Skeletal muscle tissue (tissue), 4 donors: Measurements from ENCODE around the gene COL28A1. TPM values are rescaled to one million over a fixed set of nuclear protein-coding genes. Genes with fewer than 3 reads are reported as not detected.

Experiments
- H3K27ac ChIP-seq: one replicate; pipeline ENCODE4 v1.7.0; 2013; ENCODE audit warnings: mild to moderate bottlenecking, low read depth, low read length, inconsistent platforms
- H3K27me3 ChIP-seq, 3 donors: one replicate each; pipeline ENCODE4 v1.7.0; 2013; ENCODE audit warnings: low read length in 3 of 3; ENCODE audit not compliant: control insufficient read depth in 3 of 3, insufficient read depth in 3 of 3
- H3K36me3 ChIP-seq, 3 donors: one replicate each; pipeline ENCODE4 v1.7.0; 2013; ENCODE audit warnings: low read length in 3 of 3; ENCODE audit not compliant: control insufficient read depth in 3 of 3, insufficient read depth in 3 of 3
- H3K4me1 ChIP-seq, 3 donors: one replicate each; pipeline ENCODE4 v1.7.0; 2013; ENCODE audit warnings: low read length in 3 of 3, mild to moderate bottlenecking in 3 of 3; ENCODE audit not compliant: control insufficient read depth in 3 of 3, insufficient read depth in 3 of 3
- H3K4me3 ChIP-seq, 3 donors: one replicate each; pipeline ENCODE4 v1.7.0; 2013; ENCODE audit warnings: low read length in 3 of 3
- H3K9ac ChIP-seq, 3 donors: one replicate each; pipeline ENCODE4 v1.7.0; 2013; ENCODE audit warnings: low read length in 3 of 3, mild to moderate bottlenecking in 3 of 3, moderate library complexity in 2 of 3, low read depth in 1 of 3
- H3K9me3 ChIP-seq, 3 donors: one replicate each; pipeline ENCODE4 v1.7.0; 2013; ENCODE audit warnings: low read length in 3 of 3; ENCODE audit not compliant: control insufficient read depth in 3 of 3
- total RNA-seq: library from RNA; depleted of rRNA; stranded (reverse); fragments of >200 nt; gene quantifications from one replicate; pipeline ENCODE4 v1.2.3, GENCODE V29; 2014
- donor health status: Osteomylitis.

COL28A1 gene
- total RNA-seq, 1 donor from 2014 or later: 2.1 TPM

GRCh38 chr7:7385421-7385820 is 150.3 kb downstream of the COL28A1 start:
- H3K9ac ChIP-seq: no peak overlapping the region
- H3K4me1 ChIP-seq: no peaks in the 10 kb centered on the region
- no peaks in the 10 kb centered on the region for H3K36me3 ChIP-seq
- no peak overlapping the region for H3K27ac ChIP-seq
- no peaks in the 10 kb centered on the region for H3K9me3 ChIP-seq
- H3K27me3 ChIP-seq: no peaks in the 10 kb centered on the region
- no peak overlapping the region for H3K4me3 ChIP-seq

- Histone ChIP-seq H3K27ac (no peak overlapping the region), H3K9me3 (no peaks in the 10 kb centered on the region), H3K4me1 (no peaks in the 10 kb centered on the region), H3K36me3 (no peaks in the 10 kb centered on the region), H3K27me3 (no peaks in the 10 kb centered on the region), H3K4me3 (no peak overlapping the region), H3K9ac (no peak overlapping the region)
Observed at GRCh38 chr7:7384228-7384627, 151.4 kb downstream of the COL28A1 start.

GRCh38 chr7:7375538-7375937 is 160.1 kb downstream of the COL28A1 start:
- Histone ChIP-seq H3K9ac (no peak overlapping the region), H3K36me3 (no peaks in the 10 kb centered on the region), H3K27ac (no peak overlapping the region), H3K9me3 (peaks cover 0 to 2% (median 0%) of the 10 kb centered on the region in 3 donors), H3K4me3 (no peak overlapping the region), H3K4me1 (no peaks in the 10 kb centered on the region), H3K27me3 (no peaks in the 10 kb centered on the region)

- Histone ChIP-seq H3K27me3 (no peaks in the 10 kb centered on the region), H3K4me3 (no peak overlapping the region), H3K9me3 (no peaks in the 10 kb centered on the region), H3K4me1 (no peaks in the 10 kb centered on the region), H3K27ac (no peak overlapping the region), H3K36me3 (peaks cover 0 to 4% (median 0%) of the 10 kb centered on the region in 3 donors), H3K9ac (no peak overlapping the region)
Observed at GRCh38 chr7:7370076-7370475, 165.6 kb downstream of the COL28A1 start.

- Histone ChIP-seq H3K27me3 (no peaks in the 10 kb centered on the region), H3K4me3 (no peak overlapping the region), H3K9me3 (no peaks in the 10 kb centered on the region)
Observed at GRCh38 chr7:7369134-7369533, 166.5 kb downstream of the COL28A1 start.

GRCh38 chr7:7354674-7355073 is 181.0 kb downstream of the COL28A1 start:
- no peaks in the 10 kb centered on the region for H3K9me3 ChIP-seq
- H3K27me3 ChIP-seq: no peaks in the 10 kb centered on the region
- H3K9ac ChIP-seq: no peak overlapping the region
- H3K4me3 ChIP-seq: no peak overlapping the region
- no peaks in the 10 kb centered on the region for H3K4me1 ChIP-seq
- no peak overlapping the region for H3K27ac ChIP-seq
- peaks cover 0 to 3% (median 0%) of the 10 kb centered on the region in 3 donors for H3K36me3 ChIP-seq

More at GRCh38 chr7:7369134-7369533, 166.5 kb downstream of the COL28A1 start:
- H3K4me1 ChIP-seq: no peaks in the 10 kb centered on the region
- H3K36me3 ChIP-seq: peaks cover 0 to 4% (median 0%) of the 10 kb centered on the region in 3 donors
- H3K27ac ChIP-seq: no peak overlapping the region
- H3K9ac ChIP-seq: no peak overlapping the region

GRCh38 chr7:7352845-7353244 is 182.8 kb downstream of the COL28A1 start:
- Histone ChIP-seq H3K9ac (no peak overlapping the region), H3K9me3 (no peaks in the 10 kb centered on the region), H3K27ac (no peak overlapping the region), H3K27me3 (no peaks in the 10 kb centered on the region), H3K4me3 (no peak overlapping the region), H3K36me3 (no peaks in the 10 kb centered on the region), H3K4me1 (no peaks in the 10 kb centered on the region)

- Histone ChIP-seq H3K4me1 (no peaks in the 10 kb centered on the region), H3K4me3 (no peak overlapping the region), H3K27ac (no peak overlapping the region), H3K36me3 (no peaks in the 10 kb centered on the region), H3K9me3 (no peaks in the 10 kb centered on the region), H3K27me3 (no peaks in the 10 kb centered on the region), H3K9ac (no peak overlapping the region)
Observed at GRCh38 chr7:7351832-7352231, 183.8 kb downstream of the COL28A1 start.

GRCh38 chr7:7351156-7351555 is 184.5 kb downstream of the COL28A1 start:
- Histone ChIP-seq H3K9me3 (no peaks in the 10 kb centered on the region), H3K4me1 (no peaks in the 10 kb centered on the region), H3K9ac (no peak overlapping the region), H3K4me3 (no peak overlapping the region), H3K27ac (no peak overlapping the region), H3K36me3 (no peaks in the 10 kb centered on the region), H3K27me3 (no peaks in the 10 kb centered on the region)

- Histone ChIP-seq H3K9me3 (no peaks in the 10 kb centered on the region), H3K27me3 (no peaks in the 10 kb centered on the region), H3K4me3 (no peak overlapping the region), H3K36me3 (no peaks in the 10 kb centered on the region), H3K4me1 (no peaks in the 10 kb centered on the region), H3K9ac (no peak overlapping the region), H3K27ac (no peak overlapping the region)
Observed at GRCh38 chr7:7349156-7349555, 186.5 kb downstream of the COL28A1 start.

DNA sequence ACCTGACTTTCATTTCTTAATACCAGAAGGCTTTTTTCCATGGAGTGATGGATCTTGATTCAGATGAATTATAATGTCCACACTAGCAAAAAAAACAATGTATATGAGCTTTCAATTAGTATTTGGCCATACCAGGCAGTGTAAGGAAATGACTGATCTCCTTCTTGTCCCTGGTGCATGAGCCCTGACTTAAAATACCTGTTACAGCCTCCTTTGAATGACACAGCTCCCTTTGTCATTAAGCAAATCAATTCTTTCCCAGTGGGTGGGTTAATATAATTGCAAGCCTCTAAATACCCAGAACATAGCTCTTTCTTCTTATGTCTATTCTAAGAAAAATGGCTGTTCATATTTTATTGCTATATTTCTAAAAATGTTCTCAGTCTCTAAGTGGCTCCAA is 188.6 kb downstream of the COL28A1 start:
- Histone ChIP-seq H3K4me1 (no peaks in the 10 kb centered on the region), H3K4me3 (no peak overlapping the region), H3K27ac (no peak overlapping the region), H3K9me3 (no peaks in the 10 kb centered on the region), H3K27me3 (no peaks in the 10 kb centered on the region), H3K36me3 (no peaks in the 10 kb centered on the region), H3K9ac (no peak overlapping the region)
